GM12891 (cell line): ENCODE results near the gene DLK2.

Experiments used
- DNase-seq: peaks from one replicate; pipeline ENCODE4 v3.0.0; 2011; ENCODE audit warnings: low spot score; ENCODE audit not compliant: insufficient read length
- FAIRE-seq: peaks from 2 replicates; lab custom pipeline; 2011; peaks lifted over from hg19 to GRCh38; lab: Jason Lieb, UNC
- PAX5 ChIP-seq: IDR thresholded peaks from 2 replicates; pipeline ENCODE4 v1.6.1; 2011; ENCODE audit warnings: low read length, moderate library complexity, mild to moderate bottlenecking; ENCODE audit not compliant: insufficient read depth, severe bottlenecking
- POLR2A ChIP-seq: IDR thresholded peaks from 2 replicates; pipeline ENCODE4 v1.6.1; 2011; ENCODE audit warnings: low read depth, low read length, control low read depth
- POLR2AphosphoS5 ChIP-seq: IDR thresholded peaks from 2 replicates; pipeline ENCODE4 v1.6.1; 2011; ENCODE audit warnings: low read depth, low read length, control low read depth
- POU2F2 ChIP-seq: IDR thresholded peaks from 2 replicates; pipeline ENCODE4 v1.6.1; 2011; ENCODE audit warnings: low read depth, mild to moderate bottlenecking, control low read depth, low read length, moderate library complexity
- SPI1 ChIP-seq: IDR thresholded peaks from 2 replicates; pipeline ENCODE4 v1.6.1; 2011; ENCODE audit warnings: low read depth, low read length, control low read depth
- TAF1 ChIP-seq: IDR thresholded peaks from 2 replicates; pipeline ENCODE4 v1.6.1; 2011; ENCODE audit warnings: low read depth, low read length, control low read depth

DLK2 gene

DNA sequence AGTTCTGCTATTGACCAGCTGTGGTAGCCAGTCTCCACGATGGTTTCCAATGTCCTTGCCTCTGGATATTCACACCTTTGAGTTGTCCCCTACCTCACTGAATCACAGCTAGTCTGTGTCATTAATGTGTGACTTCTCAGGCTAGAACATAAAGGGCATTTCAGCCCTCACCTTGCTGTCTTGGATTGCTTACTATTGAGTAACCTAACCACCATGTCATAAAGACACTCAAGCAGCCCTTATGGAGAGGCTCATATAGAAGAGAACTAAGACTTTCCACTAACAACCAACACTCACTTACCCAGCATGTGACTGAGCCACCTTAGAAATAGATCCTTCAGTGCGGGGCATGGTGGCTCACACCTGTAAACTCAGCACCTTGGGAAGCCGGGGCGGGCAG is 47.1 kb downstream of the DLK2 start:
- DNase-seq (no peak), FAIRE-seq (no peak)
- no peak for TF ChIP-seq POU2F2
- TF ChIP-seq POLR2A: no peak
- TF ChIP-seq PAX5: no peak
- no peak for TF ChIP-seq TAF1
- no peak for TF ChIP-seq POLR2AphosphoS5
- TF ChIP-seq SPI1: no peak

DNA sequence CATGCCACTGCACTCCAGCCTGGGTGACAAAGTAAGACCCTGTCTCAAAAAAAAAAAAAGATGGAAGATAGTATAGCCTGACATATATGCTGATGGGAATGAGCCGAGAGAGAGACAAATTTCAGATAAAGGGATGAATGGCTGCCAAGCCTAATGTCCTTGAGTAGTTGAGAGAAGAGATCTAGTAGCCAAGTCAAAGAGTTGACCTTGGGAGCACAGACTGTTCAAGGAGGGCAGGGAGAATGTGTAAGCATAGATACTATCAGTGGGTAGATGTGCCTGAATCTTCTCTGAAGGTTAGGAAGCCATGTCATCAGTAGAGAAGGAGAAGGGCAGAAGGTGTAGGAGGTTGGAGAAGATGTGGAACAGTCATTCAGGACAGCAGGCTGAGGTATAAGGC is 48.1 kb downstream of the DLK2 start:
- FAIRE-seq: no peak
- no peak for TF ChIP-seq POLR2AphosphoS5
- TF ChIP-seq POLR2A: no peak
- no peak for TF ChIP-seq POU2F2
- TF ChIP-seq PAX5: no peak
- no peak for TF ChIP-seq TAF1
- TF ChIP-seq SPI1: no peak
- no peak for DNase-seq

DNA sequence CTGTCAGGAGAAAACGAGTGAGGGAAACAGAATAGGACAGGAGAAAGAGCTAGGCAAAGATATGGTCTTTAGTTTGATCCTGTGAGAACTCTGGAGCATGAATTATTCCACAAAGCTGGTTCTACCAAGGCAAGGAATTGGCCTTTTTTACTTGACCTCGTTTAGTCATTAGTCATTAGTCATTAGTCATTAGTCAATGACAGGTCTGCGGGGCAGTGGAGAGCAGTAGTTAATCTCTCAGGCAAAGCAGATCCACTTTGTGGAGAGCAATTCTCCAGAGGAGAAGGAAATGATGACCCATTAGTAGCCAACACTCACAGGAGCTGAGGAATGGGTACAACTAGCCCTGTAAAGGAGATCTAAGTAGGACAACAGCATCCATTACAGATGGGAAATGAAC is 50.0 kb downstream of the DLK2 start:
- no peak for TF ChIP-seq TAF1
- no peak for TF ChIP-seq POLR2A
- no peak for TF ChIP-seq SPI1
- TF ChIP-seq PAX5: no peak
- DNase-seq (no peak), FAIRE-seq (peak; percentile 58)

DNA sequence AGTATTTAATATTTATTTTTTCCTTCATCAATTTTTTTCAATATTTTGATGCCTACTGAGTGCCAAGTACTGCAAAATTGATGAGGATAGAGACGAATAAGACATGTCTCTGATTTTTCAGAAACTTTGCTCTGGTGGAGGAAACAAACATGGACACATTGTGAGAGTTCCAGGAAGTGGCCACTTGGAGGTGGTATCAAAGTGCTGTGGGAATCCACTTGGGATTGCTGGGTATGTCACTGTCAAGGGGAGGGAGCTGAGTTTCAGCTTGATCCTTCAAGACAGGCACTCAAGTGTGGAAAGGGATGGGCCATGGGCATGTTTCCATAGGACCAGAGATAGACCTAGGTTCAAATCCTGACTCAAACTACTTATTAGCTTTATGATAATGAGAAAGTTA is 52.5 kb downstream of the DLK2 start:
- FAIRE-seq (no peak), DNase-seq (no peak)
- TF ChIP-seq POU2F2 (no peak), PAX5 (no peak), SPI1 (no peak), TAF1 (no peak), POLR2A (no peak), POLR2AphosphoS5 (no peak)

DNA sequence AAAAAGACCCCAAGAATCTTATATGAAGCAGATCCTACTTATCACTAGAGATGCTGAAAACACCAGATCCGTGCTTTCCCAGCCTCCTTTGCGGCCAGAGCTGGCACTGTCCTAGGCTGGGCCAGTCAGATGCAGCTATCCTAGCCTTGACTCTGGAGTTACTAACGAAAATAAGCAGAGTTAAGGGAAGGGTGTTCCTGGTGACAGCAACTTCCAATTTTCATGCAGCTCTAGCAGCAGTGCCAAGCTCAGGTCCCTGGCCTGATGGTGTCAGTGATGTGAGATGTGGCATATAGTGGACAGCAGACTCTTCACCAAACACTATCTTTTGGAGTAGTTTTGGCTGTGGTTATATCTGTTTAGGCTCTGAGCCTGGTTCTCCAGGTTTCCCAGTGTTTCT is 53.6 kb downstream of the DLK2 start:
- DNase-seq: no peak
- no peak for FAIRE-seq
- TF ChIP-seq TAF1 (no peak), PAX5 (no peak), POLR2AphosphoS5 (no peak), POLR2A (no peak), SPI1 (no peak), POU2F2 (no peak)
